ENCODE data around the gene NCKAP5.

NCKAP5 gene

DNA sequence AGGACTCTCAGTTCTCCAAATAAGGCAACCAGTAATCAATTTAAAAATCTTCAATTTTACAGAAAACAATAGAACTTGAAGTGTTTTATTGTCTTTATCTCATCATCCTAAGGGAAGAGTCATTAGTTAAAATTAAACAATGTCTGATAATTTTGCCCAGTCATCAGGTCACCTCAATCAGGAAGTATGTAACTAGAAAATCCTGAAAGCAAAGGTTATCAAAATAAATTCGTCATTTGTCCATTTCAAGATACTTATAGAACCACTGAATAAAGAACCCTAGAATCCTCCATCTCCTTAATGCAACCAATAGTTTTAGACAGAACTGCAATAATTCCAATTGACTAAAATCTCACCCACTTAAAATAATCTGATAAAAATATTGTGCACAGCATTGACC is 115.2 kb downstream of the NCKAP5 start:
- DNase-seq = no peak

- no peak for DNase-seq
Observed at GRCh38 chr2:133452583-133452982, 115.7 kb downstream of the NCKAP5 start.

- no peak for DNase-seq
Observed at GRCh38 chr2:133452146-133452545, 116.1 kb downstream of the NCKAP5 start.

GRCh38 chr2:133448195-133448594 is 120.1 kb downstream of the NCKAP5 start:
- no peak for DNase-seq

GRCh38 chr2:133447303-133447702 is 121.0 kb downstream of the NCKAP5 start:
- DNase-seq = no peak

DNA sequence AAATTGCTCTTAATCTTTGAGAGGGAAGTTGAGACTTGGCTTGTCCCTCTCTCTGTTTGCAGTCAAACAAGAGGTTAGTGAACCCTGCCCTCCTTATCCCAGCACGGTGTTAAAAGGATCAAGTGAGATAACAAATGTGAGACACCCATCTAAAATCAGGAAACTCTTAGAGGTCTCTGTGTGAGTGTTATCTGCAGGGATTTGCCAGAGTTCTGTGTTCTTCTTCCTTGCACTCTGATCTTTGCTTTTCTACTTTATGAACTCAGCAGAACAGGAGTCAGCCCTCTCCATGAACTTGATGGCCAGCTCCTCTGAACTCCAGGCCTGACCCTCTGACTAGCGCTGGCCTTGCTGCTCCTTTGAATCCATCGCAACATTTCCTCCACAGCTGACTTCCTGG is 123.8 kb downstream of the NCKAP5 start:
- DNase-seq = no peak

DNA sequence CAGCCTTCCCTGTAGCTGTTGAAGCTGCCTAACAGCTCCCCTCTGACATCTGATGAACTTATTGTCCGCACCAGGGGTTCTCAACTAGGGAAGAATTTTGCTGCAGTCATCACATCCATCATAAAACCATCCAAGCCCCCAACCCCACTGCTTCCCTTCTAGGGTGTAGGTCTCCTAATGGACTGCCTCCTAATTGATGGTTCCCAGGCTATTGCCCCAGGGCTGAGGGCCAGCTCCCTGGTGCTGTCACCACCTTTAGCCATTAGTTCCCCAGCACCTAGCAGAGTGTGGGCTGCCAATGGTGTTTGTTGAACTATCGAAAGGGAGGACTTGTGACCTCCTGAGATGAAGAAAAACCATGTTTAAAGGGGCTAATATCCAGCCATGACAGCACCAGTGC is 125.9 kb downstream of the NCKAP5 start:
- no peak for DNase-seq

- DNase-seq = no peak
Observed at GRCh38 chr2:133439565-133439920, 128.7 kb downstream of the NCKAP5 start.

DNA sequence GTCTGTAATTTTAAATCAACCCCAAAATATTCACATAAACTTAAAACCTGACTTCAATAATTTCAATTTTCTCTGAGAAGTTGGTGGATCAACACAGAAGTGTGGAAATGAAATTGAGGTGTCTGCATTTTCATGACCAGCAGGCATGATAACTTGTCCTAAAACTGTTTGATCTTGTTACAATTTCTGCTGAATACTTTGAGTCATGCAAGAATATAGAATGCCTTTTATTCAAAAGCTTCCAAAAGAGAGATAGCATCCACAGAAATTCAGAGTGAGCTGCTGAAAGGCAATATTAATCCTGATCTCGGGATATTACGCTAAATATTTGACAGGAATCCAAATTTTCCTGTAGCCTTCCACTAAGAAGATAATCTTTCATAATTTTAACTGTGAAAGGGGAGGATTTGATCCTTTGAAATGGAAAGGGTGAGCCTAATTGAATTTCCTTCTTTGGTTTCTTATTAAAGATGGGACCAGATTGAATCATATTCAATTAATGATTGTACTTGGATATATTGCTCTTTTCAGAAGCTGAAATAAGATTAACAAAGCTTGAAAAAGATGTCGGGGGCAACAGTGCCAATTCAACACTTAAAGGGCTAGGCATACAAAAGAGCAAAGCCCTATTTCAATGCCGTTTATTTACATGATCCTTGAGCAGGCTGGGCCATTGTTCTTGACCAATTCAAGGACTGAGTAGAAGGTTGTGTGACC is 129.3 kb downstream of the NCKAP5 start:
- DNase-seq = no peak

GRCh38 chr2:133438026-133438425 is 130.2 kb downstream of the NCKAP5 start:
- DNase-seq = no peak

- DNase-seq = no peak
Observed at GRCh38 chr2:133437492-133437891, 130.8 kb downstream of the NCKAP5 start.

- DNase-seq = no peak
Observed at GRCh38 chr2:133434959-133435668, 133.1 kb downstream of the NCKAP5 start.

GRCh38 chr2:133433455-133434451 is 134.5 kb downstream of the NCKAP5 start:
- DNase-seq = no peak

DNA sequence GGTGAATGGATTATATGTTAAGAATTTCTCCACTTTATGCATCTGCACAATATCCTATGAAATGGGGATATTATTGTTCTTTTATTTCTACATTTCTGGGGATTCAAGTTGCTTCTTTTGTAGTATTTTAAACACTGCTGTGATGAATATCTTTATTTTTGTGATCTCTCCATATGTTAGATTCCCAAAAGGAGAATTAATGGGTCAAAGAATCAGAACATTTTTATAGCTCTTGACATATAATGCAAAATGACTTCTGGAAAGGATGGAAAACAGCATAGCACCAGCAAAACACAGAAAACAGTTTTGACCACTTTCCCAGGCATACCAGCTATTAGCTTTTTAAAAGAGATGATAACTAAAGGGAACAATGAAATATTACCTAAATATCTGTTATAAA is 135.5 kb downstream of the NCKAP5 start:
- DNase-seq = no peak

DNA sequence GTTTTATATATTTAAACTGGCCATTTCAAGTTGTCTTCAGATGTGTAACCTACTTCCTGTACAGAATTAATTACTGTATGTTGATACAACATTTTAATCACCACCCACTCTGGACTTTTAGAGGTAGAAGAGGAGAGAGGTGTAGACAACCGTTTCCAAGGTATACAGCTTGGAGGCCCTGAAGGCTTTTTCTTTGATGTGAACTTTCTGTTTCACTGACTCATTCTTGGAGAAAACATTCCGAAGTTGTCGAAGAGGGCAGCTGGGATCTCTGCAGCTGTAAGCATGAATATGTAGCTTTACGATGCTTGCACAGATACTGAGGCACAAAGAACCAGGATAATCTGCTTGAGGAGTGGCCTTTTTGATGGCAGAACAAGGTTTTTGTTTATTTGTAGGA is 137.0 kb downstream of the NCKAP5 start:
- DNase-seq = no peak

DNA sequence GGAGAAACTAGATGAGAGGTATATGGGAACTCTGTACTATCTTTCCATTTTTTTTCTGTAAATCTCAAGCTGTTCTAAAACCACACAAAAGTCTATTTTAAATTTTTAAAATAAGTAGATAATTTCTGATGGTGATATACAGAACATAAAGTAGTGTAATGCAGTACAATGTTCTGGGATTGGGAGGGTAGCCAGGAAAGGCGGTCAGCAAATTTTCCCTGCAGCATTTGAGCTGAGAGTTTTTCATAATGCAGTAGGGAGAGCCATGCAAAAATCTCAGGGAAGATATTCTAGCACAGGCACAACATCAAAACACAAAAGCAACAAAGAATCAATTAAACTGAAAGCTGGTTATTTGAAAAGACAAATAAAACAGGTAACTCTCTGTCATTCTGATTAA is 141.5 kb downstream of the NCKAP5 start:
- no peak for DNase-seq

- no peak for DNase-seq
Observed at GRCh38 chr2:133425612-133426011, 142.7 kb downstream of the NCKAP5 start.

- DNase-seq = no peak
Observed at GRCh38 chr2:133424876-133425275, 143.4 kb downstream of the NCKAP5 start.

DNA sequence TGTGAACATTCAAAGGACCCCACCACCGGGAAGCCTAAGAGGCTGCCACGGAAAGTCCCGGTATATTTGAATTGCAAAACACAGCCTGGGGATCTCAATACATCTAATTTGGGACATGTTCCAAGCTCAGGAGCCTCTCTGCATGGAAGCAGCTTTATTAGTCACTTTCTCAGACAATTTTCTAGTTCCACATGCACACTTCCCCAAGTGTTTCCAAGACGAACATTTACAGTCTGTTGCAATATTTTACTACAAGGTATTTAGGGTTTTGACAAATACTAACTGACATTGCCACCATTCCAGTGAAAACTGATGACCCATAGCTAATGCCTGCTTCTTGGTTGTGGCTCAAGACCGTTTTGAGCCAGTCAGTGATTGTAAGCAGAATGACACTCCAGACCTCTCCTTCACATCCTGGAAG is 145.3 kb downstream of the NCKAP5 start:
- DNase-seq = no peak

DNA sequence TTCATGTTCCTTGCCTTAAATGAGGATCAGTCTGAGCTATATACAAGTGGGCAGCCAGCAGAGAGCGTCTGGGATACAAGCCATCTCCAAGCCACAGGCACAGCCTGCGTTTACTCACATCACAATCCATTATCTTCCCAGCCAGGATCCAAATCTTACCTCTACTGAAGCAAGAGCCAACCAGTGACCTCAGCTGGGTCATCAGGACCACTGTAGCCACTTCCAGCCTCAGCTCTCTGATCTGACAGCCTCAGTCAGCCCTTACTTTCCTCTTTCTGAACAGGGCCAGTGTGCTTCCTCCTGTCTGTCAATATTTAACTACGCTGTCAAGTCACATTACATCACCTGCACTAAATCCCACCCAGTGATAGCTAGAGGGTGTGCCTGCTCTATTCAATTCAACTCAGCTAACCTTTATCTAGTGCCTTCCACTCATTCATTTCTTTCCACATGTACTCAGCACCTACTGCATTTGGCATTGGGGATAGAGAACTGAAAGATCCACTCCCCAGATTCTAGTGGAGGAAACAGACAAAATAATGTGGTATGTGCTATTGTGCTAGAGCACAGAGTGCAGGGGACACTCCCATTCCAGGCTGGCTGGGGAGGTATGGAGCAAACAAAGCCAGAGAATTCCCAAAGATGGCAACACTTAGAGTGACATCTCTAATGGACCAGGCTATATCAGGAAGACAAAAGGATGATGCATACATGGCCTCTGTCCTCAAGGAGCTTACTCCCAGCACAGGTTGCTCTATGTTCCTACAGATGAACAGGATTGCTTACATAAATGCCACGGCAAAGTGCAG is 146.5 kb downstream of the NCKAP5 start:
- DNase-seq = no peak

GRCh38 chr2:133420788-133421187 is 147.5 kb downstream of the NCKAP5 start:
- no peak for DNase-seq

DNA sequence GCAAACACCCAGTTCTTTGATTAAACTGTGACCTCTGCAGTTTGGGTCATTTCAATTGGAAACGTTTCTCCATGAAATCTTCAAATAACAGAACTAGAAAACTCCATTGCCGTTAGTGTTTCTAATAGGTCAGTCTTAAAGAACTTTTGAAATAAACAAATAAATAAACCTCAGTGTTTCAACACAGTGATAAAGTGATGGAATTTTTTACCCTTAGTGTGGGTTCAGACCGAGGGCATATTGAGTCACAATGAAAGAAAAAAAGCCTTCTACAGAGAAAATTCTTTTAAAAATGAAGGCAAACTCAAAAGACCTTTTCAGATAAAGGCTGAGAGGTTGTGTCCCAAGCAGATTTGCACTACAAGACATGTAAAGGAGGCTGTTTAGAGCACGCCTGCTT is 149.6 kb downstream of the NCKAP5 start:
- no peak for DNase-seq

- no peak for DNase-seq
Observed at GRCh38 chr2:133418021-133418420, 150.2 kb downstream of the NCKAP5 start.

Measured in effector CD4-positive, alpha-beta T cell (primary cell).